Adrenal gland (tissue), 5 donors: ENCODE data around the gene DOK3.

ENCODE experiments used
- CTCF ChIP-seq, 6 experiments: fragments of 450-650 bp in 4 of 6; fragments of 200-600 bp in 2 of 6; sonication (generic) in 1 of 6; IDR thresholded peaks; 1 replicate in 5 of 6; 2 replicates in 1 of 6; pipeline versions ENCODE4 v1.5.1 to v1.8.0; 2016 to 2021; ENCODE audit warnings: antibody characterized with exemption in 6 of 6, mild to moderate bottlenecking in 2 of 6, moderate library complexity in 1 of 6
- POLR2A ChIP-seq, 2 donors: fragments of 450-650 bp; IDR thresholded peaks; one replicate each; pipeline ENCODE4 v1.6.1; 2017; ENCODE audit warnings: antibody characterized with exemption in 2 of 2, mild to moderate bottlenecking in 2 of 2, moderate library complexity in 1 of 2
- donor health status: DM: no; HTN: no; CAD: no.

- TF ChIP-seq CTCF (IDR thresholded peaks at IDR 0.05) (no peak), POLR2A (IDR thresholded peaks at IDR 0.05) (no peak)
Measured at GRCh38 chr5:177474002-177474476, 35.6 kb downstream of the DOK3 start.
